Measurements from ENCODE around the gene GOSR2. TPM values are rescaled to one million over a fixed set of nuclear protein-coding genes. Genes with fewer than 3 reads are reported as not detected.

GOSR2 gene
- total and polyA plus RNA-seq, 2 donors from 2014 or later, result 61.4 to 68.2 TPM

GRCh38 chr17:46962374-46962790, 39.4 kb downstream of the GOSR2 start:
- no peak for FAIRE-seq
- TF ChIP-seq CTCF (IDR thresholded peaks at IDR 0.05; ENCODE audit: borderline replicate concordance, extremely low read depth, insufficient read depth), result no peak
- Histone ChIP-seq H3K9me3 (ENCODE audit: control insufficient read depth in 2 of 3, insufficient read depth in 1 of 3, low read length in 3 of 3) (no peaks in the 10 kb centered on the region), H3K27ac (ENCODE audit: low read depth in 2 of 2, low read length in 2 of 2) (no peak overlapping the region), H3K9ac (ENCODE audit: low read length in 3 of 3) (no peak overlapping the region), H3K27me3 (ENCODE audit: control insufficient read depth, insufficient read depth, low read length) (no peaks in the 10 kb centered on the region), H3K4me1 (ENCODE audit: control insufficient read depth in 2 of 3, insufficient read depth in 2 of 3, low read depth in 1 of 3, low read length in 3 of 3) (no peaks in the 10 kb centered on the region), H3K4me3 (ENCODE audit: low read length in 3 of 3) (no peak overlapping the region), H3K36me3 (ENCODE audit: control insufficient read depth in 2 of 3, insufficient read depth in 3 of 3, low read length in 3 of 3) (no peaks in the 10 kb centered on the region)
- intact Hi-C loops (cut with DNase I), result no loop called here
- DNase-seq, result no peak

GRCh38 chr17:46963571-46963970, 40.6 kb downstream of the GOSR2 start:
- Histone ChIP-seq H3K36me3 (ENCODE audit: control insufficient read depth in 2 of 3, insufficient read depth in 3 of 3, low read length in 3 of 3) (no peaks in the 10 kb centered on the region), H3K4me1 (ENCODE audit: control insufficient read depth in 2 of 3, insufficient read depth in 2 of 3, low read depth in 1 of 3, low read length in 3 of 3) (no peaks in the 10 kb centered on the region), H3K27ac (ENCODE audit: low read depth in 2 of 2, low read length in 2 of 2) (no peak overlapping the region), H3K9me3 (ENCODE audit: control insufficient read depth in 2 of 3, insufficient read depth in 1 of 3, low read length in 3 of 3) (no peaks in the 10 kb centered on the region), H3K9ac (ENCODE audit: low read length in 3 of 3) (no peak overlapping the region), H3K27me3 (ENCODE audit: control insufficient read depth, insufficient read depth, low read length) (no peaks in the 10 kb centered on the region), H3K4me3 (ENCODE audit: low read length in 3 of 3) (no peak overlapping the region)
- TF ChIP-seq CTCF (IDR thresholded peaks at IDR 0.05; ENCODE audit: borderline replicate concordance, extremely low read depth, insufficient read depth), result no peak
- DNase-seq, result no peak
- intact Hi-C loops (cut with DNase I), result no loop called here
- FAIRE-seq, result no peak

- no peak for TF ChIP-seq CTCF (IDR thresholded peaks at IDR 0.05; ENCODE audit: borderline replicate concordance, extremely low read depth, insufficient read depth)
- H3K4me1 ChIP-seq (ENCODE audit: control insufficient read depth in 2 of 3, insufficient read depth in 2 of 3, low read depth in 1 of 3, low read length in 3 of 3), result no peaks in the 10 kb centered on the region
- intact Hi-C loops (cut with DNase I), result no loop called here
- no peak overlapping the region for H3K9ac ChIP-seq (ENCODE audit: low read length in 3 of 3)
- FAIRE-seq (no peak), DNase-seq (peak in 4 of 5 donors; percentile 18 to 60 (median 52))
- H3K27ac ChIP-seq (ENCODE audit: low read depth in 2 of 2, low read length in 2 of 2), result no peak overlapping the region
- H3K4me3 ChIP-seq (ENCODE audit: low read length in 3 of 3), result no peak overlapping the region
- H3K9me3 ChIP-seq (ENCODE audit: control insufficient read depth in 2 of 3, insufficient read depth in 1 of 3, low read length in 3 of 3), result no peaks in the 10 kb centered on the region
- no peaks in the 10 kb centered on the region for H3K27me3 ChIP-seq (ENCODE audit: control insufficient read depth, insufficient read depth, low read length)
- no peaks in the 10 kb centered on the region for H3K36me3 ChIP-seq (ENCODE audit: control insufficient read depth in 2 of 3, insufficient read depth in 3 of 3, low read length in 3 of 3)
Measured at GRCh38 chr17:46964315-46965265, 41.6 kb downstream of the GOSR2 start.

All from kidney (tissue), 14 donors.